Common myeloid progenitor, CD34-positive (primary cell): ENCODE measurements around the gene SLC35A5.
A peak's percentile ranks its signal among the peaks of the same experiment; 100 is the strongest.

Source experiments
- CTCF ChIA-PET: fragments of 350-600 bp; sonication (Branson Sonifier 250); formaldehyde crosslinking; loops from one replicate; lab custom pipeline; 2021; ENCODE audit warnings: antibody characterized with exemption; lab: Charles Lee
- POLR2A ChIA-PET: fragments of 350-600 bp; sonication (Branson Sonifier 250); formaldehyde crosslinking; loops from one replicate; lab custom pipeline; 2021; ENCODE audit warnings: antibody characterized with exemption; lab: Charles Lee
- DNase-seq, 3 donors: peaks; one replicate each; pipeline versions ENCODE4 v3.0.0 to v3.0.0-alpha.2; 2013
- H3K27ac ChIP-seq, 2 experiments: 1 replicate in 1 of 2; 2 replicates in 1 of 2; pipeline ENCODE4 v1.7.0; 2013; ENCODE audit warnings: inconsistent platforms in 2 of 2, low read length in 2 of 2, mild to moderate bottlenecking in 2 of 2, low read depth in 1 of 2, moderate library complexity in 1 of 2; ENCODE audit not compliant: severe bottlenecking in 2 of 2, insufficient read depth in 1 of 2, poor library complexity in 1 of 2
- H3K27me3 ChIP-seq, 5 experiments: replicated peaks in 2 of 5; 1 replicate in 3 of 5; 2 replicates in 2 of 5; pipeline versions ENCODE4 v1.6.1 to v1.7.0; 2013; ENCODE audit warnings: low read length in 4 of 5, mild to moderate bottlenecking in 2 of 5, moderate library complexity in 2 of 5, inconsistent platforms in 1 of 5; ENCODE audit not compliant: insufficient read depth in 5 of 5, control insufficient read depth in 4 of 5
- H3K36me3 ChIP-seq, 4 experiments: 1 replicate in 2 of 4; 2 replicates in 2 of 4; pipeline versions ENCODE4 v1.6.1 to v1.7.0; 2013; ENCODE audit warnings: low read length in 3 of 4, control low read depth in 1 of 4, mild to moderate bottlenecking in 1 of 4; ENCODE audit not compliant: control insufficient read depth in 4 of 4, insufficient read depth in 4 of 4
- H3K4me1 ChIP-seq, 4 experiments: 1 replicate in 3 of 4; 2 replicates in 1 of 4; pipeline versions ENCODE4 v1.6.1 to v1.7.1; 2013; ENCODE audit warnings: low read length in 3 of 4, mild to moderate bottlenecking in 3 of 4, control low read depth in 1 of 4, inconsistent platforms in 1 of 4, moderate library complexity in 1 of 4; ENCODE audit not compliant: control insufficient read depth in 4 of 4, insufficient read depth in 4 of 4; ENCODE audit errors: control extremely low read depth in 1 of 4
- H3K4me3 ChIP-seq, 7 experiments: 1 replicate in 4 of 7; 2 replicates in 3 of 7; pipeline versions ENCODE4 v1.5.1 to v1.7.0; 2013; ENCODE audit warnings: mild to moderate bottlenecking in 7 of 7, low read length in 6 of 7, moderate library complexity in 6 of 7, inconsistent platforms in 2 of 7, low read depth in 2 of 7, control low read depth in 1 of 7; ENCODE audit not compliant: insufficient read depth in 4 of 7, control insufficient read depth in 1 of 7; ENCODE audit errors: extremely low read depth in 1 of 7
- H3K9me3 ChIP-seq, 5 experiments: 1 replicate in 4 of 5; 2 replicates in 1 of 5; pipeline versions ENCODE4 v1.6.1 to v1.7.1; 2013; ENCODE audit warnings: low read length in 4 of 5, mild to moderate bottlenecking in 2 of 5, inconsistent platforms in 1 of 5, low read depth in 1 of 5, moderate library complexity in 1 of 5; ENCODE audit not compliant: control insufficient read depth in 4 of 5, insufficient read depth in 2 of 5; ENCODE audit errors: control extremely low read depth in 1 of 5
- WGBS: methylation state at CpG from one replicate; pipeline ENCODE4 v1.1.5; 2013; ENCODE audit not compliant: insufficient coverage; 5-methylcytosine and 5-hydroxymethylcytosine counted together

The SLC35A5 gene

GRCh38 chr3:112602217-112602838 lies 40.5 kb downstream of the SLC35A5 start:
- no peak overlapping the region for H3K27ac ChIP-seq
- CTCF ChIA-PET = interaction anchor here (0.8 to 1.2 kb wide), 4 partner anchors 11 to 27 kb away, joined by 3 to 5 read pairs (median 4); no protein-coding TSS in a partner anchor

DNA sequence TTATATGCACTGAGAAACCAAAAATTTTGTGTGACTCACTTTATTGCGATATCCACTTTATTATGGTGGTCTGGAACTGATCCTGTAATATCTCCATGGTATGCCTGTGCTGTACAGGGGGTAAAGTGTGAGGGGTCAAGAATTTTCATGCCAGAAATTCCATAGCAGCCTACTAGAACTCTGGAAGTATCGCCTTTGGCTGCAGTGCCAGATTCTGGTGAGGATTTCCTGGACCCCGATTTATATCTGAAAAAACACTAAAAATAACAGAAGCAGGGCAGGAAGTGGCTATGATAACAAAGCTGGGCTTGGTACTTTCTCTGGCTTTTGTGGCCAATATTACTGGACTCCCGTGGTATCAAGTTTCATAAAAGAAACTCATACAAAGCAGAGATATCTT lies 42.7 kb downstream of the SLC35A5 start:
- peak; percentile 24 to 67 (median 61) for DNase-seq
- CTCF ChIA-PET = interaction anchor here (0.9 to 1.4 kb wide), 3 partner anchors 10 to 26 kb away, joined by 3 to 6 read pairs (median 4); no protein-coding TSS in a partner anchor
- H3K27ac ChIP-seq = no peak overlapping the region

More at GRCh38 chr3:112602217-112602838, 40.5 kb downstream of the SLC35A5 start:
- POLR2A ChIA-PET = no interaction called here
- peaks cover 0 to under 1% (median 0%) of the 10 kb centered on the region in 4 experiments for H3K36me3 ChIP-seq
- H3K4me1 ChIP-seq = peaks cover 0 to 12% (median 8%) of the 10 kb centered on the region in 4 experiments
- no peak for DNase-seq
- no peaks in the 10 kb centered on the region for H3K27me3 ChIP-seq
- H3K4me3 ChIP-seq = no peak overlapping the region
- H3K9me3 ChIP-seq = no peaks in the 10 kb centered on the region

GRCh38 chr3:112605285-112605684 lies 43.4 kb downstream of the SLC35A5 start:
- peak; percentile 19 to 88 (median 87) for DNase-seq
- Histone ChIP-seq H3K9me3 (no peaks in the 10 kb centered on the region), H3K36me3 (no peaks in the 10 kb centered on the region), H3K27ac (no peak overlapping the region), H3K4me1 (peaks cover 0 to 12% (median 8%) of the 10 kb centered on the region in 4 experiments), H3K4me3 (peak overlapping the region in 1 of 7 experiments; percentile 7), H3K27me3 (peaks cover 0 to 1% (median 0%) of the 10 kb centered on the region in 5 experiments)
- CTCF ChIA-PET = interaction anchor here (1.0 to 1.4 kb wide), 2 partner anchors 9 to 27 kb away, joined by 4 to 6 read pairs; no protein-coding TSS in a partner anchor
- WGBS = 68% methylated on average over 9 of the region's 9 CpGs
- POLR2A ChIA-PET = interaction anchor here (1.0 kb wide), 1 partner anchor 11 kb away, joined by 5 read pairs; no protein-coding TSS in a partner anchor

More for the DNA sequence above, 42.7 kb downstream of the SLC35A5 start:
- Histone ChIP-seq H3K4me3 (peak overlapping the region in 1 of 7 experiments; percentile 8), H3K9me3 (no peaks in the 10 kb centered on the region), H3K27me3 (peaks cover 0 to 1% (median 0%) of the 10 kb centered on the region in 5 experiments), H3K4me1 (peaks cover 0 to 12% (median 8%) of the 10 kb centered on the region in 4 experiments), H3K36me3 (no peaks in the 10 kb centered on the region)
- 80% methylated on average over 1 of the region's 4 CpGs for WGBS
- POLR2A ChIA-PET = interaction anchor here (1.0 kb wide), 1 partner anchor 12 kb away, joined by 5 read pairs; no protein-coding TSS in a partner anchor

GRCh38 chr3:112606098-112606497 lies 44.3 kb downstream of the SLC35A5 start:
- CTCF ChIA-PET = interaction anchor here (0.9 to 1.4 kb wide), 2 partner anchors 8 to 15 kb away, joined by 5 to 6 read pairs; no protein-coding TSS in a partner anchor
- POLR2A ChIA-PET = no interaction called here
- no peak for DNase-seq
- Histone ChIP-seq H3K27me3 (peaks cover 0 to 1% (median 0%) of the 10 kb centered on the region in 5 experiments), H3K9me3 (no peaks in the 10 kb centered on the region), H3K36me3 (no peaks in the 10 kb centered on the region), H3K4me1 (peaks cover 0 to 12% (median 8%) of the 10 kb centered on the region in 4 experiments), H3K27ac (no peak overlapping the region), H3K4me3 (no peak overlapping the region)
- WGBS = 100% methylated on average over 1 of the region's 2 CpGs

- H3K4me3 ChIP-seq = no peak overlapping the region
- H3K9me3 ChIP-seq = no peaks in the 10 kb centered on the region
- POLR2A ChIA-PET = no interaction called here
- H3K36me3 ChIP-seq = no peaks in the 10 kb centered on the region
- H3K27me3 ChIP-seq = peaks cover 0 to 1% (median 0%) of the 10 kb centered on the region in 5 experiments
- no peak for DNase-seq
- H3K27ac ChIP-seq = no peak overlapping the region
- peaks cover 0 to 12% (median 8%) of the 10 kb centered on the region in 4 experiments for H3K4me1 ChIP-seq
- CTCF ChIA-PET = interaction anchor here (0.7 to 1.5 kb wide), 3 partner anchors 20 to 36 kb away, joined by 3 to 4 read pairs (median 4); no protein-coding TSS in a partner anchor
Observed at GRCh38 chr3:112607863-112608262, 46.0 kb downstream of the SLC35A5 start.

GRCh38 chr3:112610121-112610520 lies 48.3 kb downstream of the SLC35A5 start:
- WGBS = 100% methylated on average over 3 of the region's 3 CpGs
- H3K4me3 ChIP-seq = no peak overlapping the region
- ChIA-PET POLR2A (no interaction called here), CTCF (no interaction called here)
- DNase-seq = no peak
- H3K9me3 ChIP-seq = no peaks in the 10 kb centered on the region
- no peaks in the 10 kb centered on the region for H3K36me3 ChIP-seq
- H3K27ac ChIP-seq = no peak overlapping the region
- H3K27me3 ChIP-seq = peaks cover 0 to 1% (median 0%) of the 10 kb centered on the region in 5 experiments
- peaks cover 0 to 5% (median 2%) of the 10 kb centered on the region in 4 experiments for H3K4me1 ChIP-seq
